ENCODE data around the gene SRRM2.

SRRM2 gene

GRCh38 chr16:2753733-2754020 is 1.2 kb downstream of the SRRM2 start:
- no CpG with 5 or more reads among the region's 7 CpGs for WGBS (ENCODE audit: insufficient coverage)
- ChIA-PET CTCF (interaction anchor here (1.0 to 1.3 kb wide), 3 partner anchors 12 to 153 kb away, joined by 3 to 4 read pairs (median 3); no protein-coding TSS in a partner anchor), POLR2A (interaction anchor here (1.6 kb wide), 1 partner anchor 24 kb away, joined by 5 read pairs; the partner anchor contains the start of gene ELOB)
- peaks cover 13 to 33% (median 33%) of the 10 kb centered on the region in 4 experiments for H3K4me1 ChIP-seq (ENCODE audit: control extremely low read depth in 1 of 4, control insufficient read depth in 4 of 4, insufficient read depth in 4 of 4, low read length in 3 of 4)
- no peaks in the 10 kb centered on the region for H3K9me3 ChIP-seq (ENCODE audit: control extremely low read depth in 1 of 5, control insufficient read depth in 4 of 5, insufficient read depth in 2 of 5, low read depth in 1 of 5, low read length in 4 of 5)
- peak overlapping the region in 6 of 7 experiments; percentile 85 to 98 (median 93) for H3K4me3 ChIP-seq (ENCODE audit: control insufficient read depth in 1 of 7, extremely low read depth in 1 of 7, insufficient read depth in 4 of 7, low read depth in 2 of 7, low read length in 6 of 7)
- H3K36me3 ChIP-seq (ENCODE audit: control insufficient read depth in 4 of 4, insufficient read depth in 4 of 4, low read length in 3 of 4), result peaks cover 8 to 49% (median 26%) of the 10 kb centered on the region in 4 experiments
- H3K27ac ChIP-seq (ENCODE audit: insufficient read depth in 1 of 2, low read depth in 1 of 2, low read length in 2 of 2, poor library complexity in 1 of 2, severe bottlenecking in 2 of 2), result peak overlapping the region; percentile 88 to 96
- no peaks in the 10 kb centered on the region for H3K27me3 ChIP-seq (replicated peaks in 2 of 5; ENCODE audit: control insufficient read depth in 4 of 5, insufficient read depth in 5 of 5, low read length in 4 of 5)
- no peak for DNase-seq

DNA sequence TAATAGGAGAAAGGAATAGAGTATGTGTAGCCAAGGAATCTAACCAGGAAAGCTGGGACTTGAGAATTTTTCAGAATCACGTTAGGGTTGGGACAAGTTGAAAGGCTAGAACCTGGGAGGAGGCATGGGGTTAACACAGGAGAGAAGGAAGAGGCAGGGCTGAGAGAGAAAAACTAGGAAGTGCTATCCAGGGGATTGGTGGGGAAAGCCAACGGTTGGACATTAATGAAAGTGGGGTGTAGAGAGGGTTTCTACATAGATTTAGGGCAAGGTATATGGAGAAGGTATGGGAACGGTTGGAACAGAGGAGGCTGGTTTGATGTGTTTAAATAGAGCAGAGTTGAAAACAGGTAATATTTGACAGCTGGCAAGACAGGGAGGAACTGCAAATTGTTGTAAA is 2.7 kb downstream of the SRRM2 start:
- no peak for DNase-seq
- Histone ChIP-seq H3K36me3 (ENCODE audit: control insufficient read depth in 4 of 4, insufficient read depth in 4 of 4, low read length in 3 of 4) (peaks cover 15 to 61% (median 36%) of the 10 kb centered on the region in 4 experiments), H3K4me1 (ENCODE audit: control extremely low read depth in 1 of 4, control insufficient read depth in 4 of 4, insufficient read depth in 4 of 4, low read length in 3 of 4) (peaks cover 13 to 33% (median 29%) of the 10 kb centered on the region in 4 experiments), H3K27me3 (replicated peaks in 2 of 5; ENCODE audit: control insufficient read depth in 4 of 5, insufficient read depth in 5 of 5, low read length in 4 of 5) (no peaks in the 10 kb centered on the region), H3K4me3 (ENCODE audit: control insufficient read depth in 1 of 7, extremely low read depth in 1 of 7, insufficient read depth in 4 of 7, low read depth in 2 of 7, low read length in 6 of 7) (peak overlapping the region in 5 of 7 experiments; percentile 13 to 95 (median 85)), H3K9me3 (ENCODE audit: control extremely low read depth in 1 of 5, control insufficient read depth in 4 of 5, insufficient read depth in 2 of 5, low read depth in 1 of 5, low read length in 4 of 5) (no peaks in the 10 kb centered on the region), H3K27ac (ENCODE audit: insufficient read depth in 1 of 2, low read depth in 1 of 2, low read length in 2 of 2, poor library complexity in 1 of 2, severe bottlenecking in 2 of 2) (no peak overlapping the region)
- POLR2A ChIA-PET, result interaction anchor here (0.8 kb wide), 1 partner anchor 22 kb away, joined by 3 read pairs; the partner anchor contains the start of gene ELOB
- CTCF ChIA-PET, result no interaction called here
- 43% methylated on average over 3 of the region's 3 CpGs for WGBS (ENCODE audit: insufficient coverage)

DNA sequence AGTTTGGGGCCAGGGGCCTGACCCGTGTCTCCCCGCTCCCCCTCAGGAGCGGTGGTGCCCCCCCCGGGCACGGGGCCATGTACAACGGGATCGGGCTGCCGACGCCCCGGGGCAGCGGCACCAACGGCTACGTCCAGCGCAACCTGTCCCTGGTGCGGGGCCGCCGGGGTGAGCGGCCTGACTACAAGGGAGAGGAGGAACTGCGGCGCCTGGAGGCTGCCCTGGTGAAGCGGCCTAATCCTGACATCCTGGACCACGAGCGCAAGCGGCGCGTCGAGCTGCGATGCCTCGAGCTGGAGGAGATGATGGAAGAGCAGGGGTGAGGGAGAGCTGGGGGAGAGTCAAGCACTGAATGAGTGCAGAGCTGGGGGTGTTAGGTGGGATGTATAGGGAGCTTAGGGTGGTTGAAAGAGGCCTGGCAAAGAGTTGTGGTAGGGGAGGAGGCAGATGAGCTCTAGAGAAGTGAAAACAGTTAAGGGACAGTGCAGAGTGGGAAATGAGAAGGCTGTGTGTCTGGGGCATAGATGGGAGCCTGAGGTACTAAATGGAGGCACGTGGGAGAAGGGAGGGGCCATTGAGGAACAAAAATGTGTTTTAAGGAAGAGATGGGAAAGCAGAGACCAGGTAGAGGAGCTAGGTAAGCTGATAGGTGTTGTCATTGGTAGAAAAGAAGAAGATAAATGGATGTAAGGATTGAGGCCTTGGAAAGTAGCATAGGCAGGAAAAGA is 4.0 kb downstream of the SRRM2 start:
- Histone ChIP-seq H3K4me1 (ENCODE audit: control extremely low read depth in 1 of 4, control insufficient read depth in 4 of 4, insufficient read depth in 4 of 4, low read length in 3 of 4) (peaks cover 13 to 32% (median 27%) of the 10 kb centered on the region in 4 experiments), H3K4me3 (ENCODE audit: control insufficient read depth in 1 of 7, extremely low read depth in 1 of 7, insufficient read depth in 4 of 7, low read depth in 2 of 7, low read length in 6 of 7) (no peak overlapping the region), H3K27ac (ENCODE audit: insufficient read depth in 1 of 2, low read depth in 1 of 2, low read length in 2 of 2, poor library complexity in 1 of 2, severe bottlenecking in 2 of 2) (no peak overlapping the region), H3K36me3 (ENCODE audit: control insufficient read depth in 4 of 4, insufficient read depth in 4 of 4, low read length in 3 of 4) (peaks cover 21 to 74% (median 44%) of the 10 kb centered on the region in 4 experiments), H3K27me3 (replicated peaks in 2 of 5; ENCODE audit: control insufficient read depth in 4 of 5, insufficient read depth in 5 of 5, low read length in 4 of 5) (no peaks in the 10 kb centered on the region), H3K9me3 (ENCODE audit: control extremely low read depth in 1 of 5, control insufficient read depth in 4 of 5, insufficient read depth in 2 of 5, low read depth in 1 of 5, low read length in 4 of 5) (no peaks in the 10 kb centered on the region)
- DNase-seq, result no peak
- ChIA-PET POLR2A (no interaction called here), CTCF (interaction anchor here (1.0 to 1.2 kb wide), 2 partner anchors 17 to 19 kb away, joined by 3 read pairs; no protein-coding TSS in a partner anchor)
- WGBS (ENCODE audit: insufficient coverage), result 95% methylated on average over 29 of the region's 30 CpGs

- H3K27ac ChIP-seq (ENCODE audit: insufficient read depth in 1 of 2, low read depth in 1 of 2, low read length in 2 of 2, poor library complexity in 1 of 2, severe bottlenecking in 2 of 2), result peak overlapping the region in 1 of 2 experiments; percentile 19
- H3K4me1 ChIP-seq (ENCODE audit: control extremely low read depth in 1 of 4, control insufficient read depth in 4 of 4, insufficient read depth in 4 of 4, low read length in 3 of 4), result peaks cover 13 to 26% (median 21%) of the 10 kb centered on the region in 4 experiments
- no peaks in the 10 kb centered on the region for H3K9me3 ChIP-seq (ENCODE audit: control extremely low read depth in 1 of 5, control insufficient read depth in 4 of 5, insufficient read depth in 2 of 5, low read depth in 1 of 5, low read length in 4 of 5)
- WGBS (ENCODE audit: insufficient coverage), result 96% methylated on average over 11 of the region's 11 CpGs
- H3K27me3 ChIP-seq (replicated peaks in 2 of 5; ENCODE audit: control insufficient read depth in 4 of 5, insufficient read depth in 5 of 5, low read length in 4 of 5), result no peaks in the 10 kb centered on the region
- no peak overlapping the region for H3K4me3 ChIP-seq (ENCODE audit: control insufficient read depth in 1 of 7, extremely low read depth in 1 of 7, insufficient read depth in 4 of 7, low read depth in 2 of 7, low read length in 6 of 7)
- DNase-seq, result no peak
- ChIA-PET POLR2A (no interaction called here), CTCF (no interaction called here)
- H3K36me3 ChIP-seq (ENCODE audit: control insufficient read depth in 4 of 4, insufficient read depth in 4 of 4, low read length in 3 of 4), result peaks cover 21 to 83% (median 53%) of the 10 kb centered on the region in 4 experiments
Measured at GRCh38 chr16:2757344-2757743, 4.9 kb downstream of the SRRM2 start.

DNA sequence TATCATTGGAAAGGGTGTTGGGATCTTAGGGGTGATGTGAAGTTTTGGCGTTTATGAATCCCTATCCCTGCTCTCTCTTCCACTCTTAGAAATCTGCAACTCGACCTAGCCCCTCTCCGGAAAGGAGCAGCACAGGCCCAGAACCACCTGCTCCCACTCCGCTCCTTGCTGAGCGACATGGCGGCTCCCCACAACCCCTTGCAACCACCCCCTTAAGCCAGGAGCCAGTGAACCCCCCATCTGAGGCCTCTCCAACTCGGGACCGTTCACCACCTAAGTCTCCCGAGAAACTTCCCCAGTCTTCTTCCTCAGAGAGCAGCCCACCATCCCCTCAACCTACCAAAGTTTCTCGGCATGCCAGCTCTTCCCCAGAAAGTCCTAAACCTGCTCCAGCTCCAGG is 9.0 kb downstream of the SRRM2 start:
- WGBS (ENCODE audit: insufficient coverage), result 97% methylated on average over 8 of the region's 10 CpGs
- H3K27ac ChIP-seq (ENCODE audit: insufficient read depth in 1 of 2, low read depth in 1 of 2, low read length in 2 of 2, poor library complexity in 1 of 2, severe bottlenecking in 2 of 2), result no peak overlapping the region
- CTCF ChIA-PET, result no interaction called here
- H3K27me3 ChIP-seq (replicated peaks in 2 of 5; ENCODE audit: control insufficient read depth in 4 of 5, insufficient read depth in 5 of 5, low read length in 4 of 5), result no peaks in the 10 kb centered on the region
- no peaks in the 10 kb centered on the region for H3K9me3 ChIP-seq (ENCODE audit: control extremely low read depth in 1 of 5, control insufficient read depth in 4 of 5, insufficient read depth in 2 of 5, low read depth in 1 of 5, low read length in 4 of 5)
- no peak for DNase-seq
- H3K4me3 ChIP-seq (ENCODE audit: control insufficient read depth in 1 of 7, extremely low read depth in 1 of 7, insufficient read depth in 4 of 7, low read depth in 2 of 7, low read length in 6 of 7), result no peak overlapping the region
- H3K4me1 ChIP-seq (ENCODE audit: control extremely low read depth in 1 of 4, control insufficient read depth in 4 of 4, insufficient read depth in 4 of 4, low read length in 3 of 4), result no peaks in the 10 kb centered on the region
- POLR2A ChIA-PET, result no interaction called here
- H3K36me3 ChIP-seq (ENCODE audit: control insufficient read depth in 4 of 4, insufficient read depth in 4 of 4, low read length in 3 of 4), result peaks cover 43 to 100% (median 88%) of the 10 kb centered on the region in 4 experiments

- ChIA-PET CTCF (interaction anchor here (1.6 kb wide), 1 partner anchor 12 kb away, joined by 5 read pairs; no protein-coding TSS in a partner anchor), POLR2A (no interaction called here)
- H3K27me3 ChIP-seq (replicated peaks in 2 of 5; ENCODE audit: control insufficient read depth in 4 of 5, insufficient read depth in 5 of 5, low read length in 4 of 5), result no peaks in the 10 kb centered on the region
- no peak for DNase-seq
- H3K4me3 ChIP-seq (ENCODE audit: control insufficient read depth in 1 of 7, extremely low read depth in 1 of 7, insufficient read depth in 4 of 7, low read depth in 2 of 7, low read length in 6 of 7), result no peak overlapping the region
- no peaks in the 10 kb centered on the region for H3K4me1 ChIP-seq (ENCODE audit: control extremely low read depth in 1 of 4, control insufficient read depth in 4 of 4, insufficient read depth in 4 of 4, low read length in 3 of 4)
- H3K27ac ChIP-seq (ENCODE audit: insufficient read depth in 1 of 2, low read depth in 1 of 2, low read length in 2 of 2, poor library complexity in 1 of 2, severe bottlenecking in 2 of 2), result no peak overlapping the region
- peaks cover 45 to 100% (median 90%) of the 10 kb centered on the region in 4 experiments for H3K36me3 ChIP-seq (ENCODE audit: control insufficient read depth in 4 of 4, insufficient read depth in 4 of 4, low read length in 3 of 4)
- WGBS (ENCODE audit: insufficient coverage), result 96% methylated on average over 33 of the region's 42 CpGs
- no peaks in the 10 kb centered on the region for H3K9me3 ChIP-seq (ENCODE audit: control extremely low read depth in 1 of 5, control insufficient read depth in 4 of 5, insufficient read depth in 2 of 5, low read depth in 1 of 5, low read length in 4 of 5)
Measured at GRCh38 chr16:2761886-2762583, 9.6 kb downstream of the SRRM2 start.

DNA sequence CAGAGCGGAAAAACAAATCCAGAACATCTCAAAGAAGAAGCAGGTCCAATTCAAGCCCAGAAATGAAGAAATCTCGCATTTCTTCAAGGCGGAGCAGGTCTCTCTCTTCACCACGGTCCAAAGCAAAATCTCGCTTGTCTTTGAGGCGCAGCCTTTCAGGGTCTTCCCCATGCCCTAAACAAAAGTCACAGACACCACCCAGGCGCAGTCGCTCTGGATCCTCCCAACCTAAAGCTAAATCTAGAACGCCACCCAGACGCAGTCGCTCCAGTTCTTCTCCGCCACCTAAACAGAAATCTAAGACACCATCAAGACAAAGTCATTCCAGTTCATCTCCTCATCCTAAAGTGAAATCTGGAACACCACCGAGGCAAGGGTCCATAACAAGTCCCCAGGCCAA is 10.3 kb downstream of the SRRM2 start:
- no peak overlapping the region for H3K4me3 ChIP-seq (ENCODE audit: control insufficient read depth in 1 of 7, extremely low read depth in 1 of 7, insufficient read depth in 4 of 7, low read depth in 2 of 7, low read length in 6 of 7)
- WGBS (ENCODE audit: insufficient coverage), result over 99% methylated on average over 13 of the region's 13 CpGs
- POLR2A ChIA-PET, result no interaction called here
- no peaks in the 10 kb centered on the region for H3K9me3 ChIP-seq (ENCODE audit: control extremely low read depth in 1 of 5, control insufficient read depth in 4 of 5, insufficient read depth in 2 of 5, low read depth in 1 of 5, low read length in 4 of 5)
- no peaks in the 10 kb centered on the region for H3K27me3 ChIP-seq (replicated peaks in 2 of 5; ENCODE audit: control insufficient read depth in 4 of 5, insufficient read depth in 5 of 5, low read length in 4 of 5)
- peaks cover 41 to 100% (median 88%) of the 10 kb centered on the region in 4 experiments for H3K36me3 ChIP-seq (ENCODE audit: control insufficient read depth in 4 of 4, insufficient read depth in 4 of 4, low read length in 3 of 4)
- CTCF ChIA-PET, result interaction anchor here (1.6 kb wide), 1 partner anchor 12 kb away, joined by 5 read pairs; no protein-coding TSS in a partner anchor
- no peak overlapping the region for H3K27ac ChIP-seq (ENCODE audit: insufficient read depth in 1 of 2, low read depth in 1 of 2, low read length in 2 of 2, poor library complexity in 1 of 2, severe bottlenecking in 2 of 2)
- DNase-seq, result no peak
- H3K4me1 ChIP-seq (ENCODE audit: control extremely low read depth in 1 of 4, control insufficient read depth in 4 of 4, insufficient read depth in 4 of 4, low read length in 3 of 4), result no peaks in the 10 kb centered on the region
